Stomach (tissue), 9 donors: ENCODE measurements around the gene CDH15. TPM values are rescaled to one million over a fixed set of nuclear protein-coding genes. Genes with fewer than 3 reads are reported as not detected.

Experiments
- DNase-seq, 2 donors: peaks; one replicate each; pipeline versions ENCODE4 v3.0.0 to v3.0.0-alpha.2; 2013 to 2019
- H3K27ac ChIP-seq, 5 donors: fragments of 200-600 bp in 4 of 5; sonication (generic) in 4 of 5; one replicate each; pipeline ENCODE4 v1.5.1; 2013 to 2019; ENCODE audit warnings: mild to moderate bottlenecking in 1 of 5, moderate library complexity in 1 of 5
- H3K27me3 ChIP-seq, 3 donors: fragments of 200-600 bp; sonication (generic); one replicate each; pipeline ENCODE4 v1.5.1; 2017 to 2019; ENCODE audit warnings: mixed run types in 1 of 3
- H3K36me3 ChIP-seq, 4 donors: fragments of 200-600 bp; sonication (generic); 1 replicate in 3 of 4; 2 replicates in 1 of 4; pipeline ENCODE4 v1.5.1; 2016 to 2019
- H3K4me1 ChIP-seq, 4 donors: fragments of 200-600 bp; sonication (generic); one replicate each; pipeline ENCODE4 v1.5.1; 2016 to 2019
- H3K4me3 ChIP-seq, 4 donors: fragments of 200-600 bp; sonication (generic) in 3 of 4; one replicate each; pipeline ENCODE4 v1.5.1; 2016 to 2019; ENCODE audit warnings: mild to moderate bottlenecking in 1 of 4
- H3K9me3 ChIP-seq, 4 donors: fragments of 200-600 bp; sonication (generic); one replicate each; pipeline ENCODE4 v1.5.1; 2016 to 2019
- CTCF ChIP-seq, 7 experiments: fragments of 450-650 bp in 4 of 7; fragments of 200-600 bp in 3 of 7; sonication (generic) in 3 of 7; IDR thresholded peaks; one replicate each; pipeline ENCODE4 v1.5.1; 2016 to 2019; ENCODE audit warnings: antibody characterized with exemption in 7 of 7, control low read depth in 2 of 7, mild to moderate bottlenecking in 1 of 7
- EP300 ChIP-seq: sonication (generic); formaldehyde crosslinking; IDR thresholded peaks from one replicate; pipeline ENCODE4 v1.6.1; 2017; ENCODE audit warnings: antibody characterized with exemption
- POLR2A ChIP-seq, 4 donors: fragments of 450-650 bp; IDR thresholded peaks; one replicate each; pipeline ENCODE4 v1.6.1; 2016; ENCODE audit warnings: antibody characterized with exemption in 4 of 4, control low read depth in 2 of 4, mild to moderate bottlenecking in 1 of 4, moderate library complexity in 1 of 4
- POLR2AphosphoS5 ChIP-seq, 3 donors: sonication (generic); formaldehyde crosslinking; IDR thresholded peaks; one replicate each; pipeline ENCODE4 v1.6.1; 2016; ENCODE audit warnings: antibody characterized with exemption in 3 of 3
- WGBS, 5 donors: extraction: QIAGEN DNeasy Blood & Tissue Kit in 3 of 5; methylation state at CpG; one replicate each; pipeline versions ENCODE4 v1.1.5 to v1.1.7; 2013 to 2018; 5-methylcytosine and 5-hydroxymethylcytosine counted together
- intact Hi-C: fragments of 100-400 bp; cut with DNase I; formaldehyde crosslinking; loops from one replicate; pipeline ENCODE4 v1.15.1; 2023; ENCODE audit warnings: low total_unique reads
- polyA plus RNA-seq, 3 donors: library from polyadenylated mRNA; stranded (reverse); fragments of 200-250 nt; gene quantifications; one replicate each; pipeline ENCODE4 v1.2.3, GENCODE V29; 2013
- total RNA-seq, 5 donors: library from RNA; depleted of rRNA; stranded (reverse); fragments of >200 nt; gene quantifications; one replicate each; pipeline versions ENCODE4 v1.1.0 to v1.2.3, GENCODE V29; 2014 to 2016
- donor health status: healthy with polysubstance abuse.
- donor health status: Bipolar disorder and iron deficiency.
- donor health status: healthy.

Gene CDH15
- total and polyA plus RNA-seq, 8 donors = 0.20 to 0.31 TPM; not detected in 6

GRCh38 chr16:89157778-89158177, 13.8 kb upstream of the CDH15 start:
- H3K4me3 ChIP-seq = no peak overlapping the region
- no peaks in the 10 kb centered on the region for H3K9me3 ChIP-seq
- H3K27ac ChIP-seq = no peak overlapping the region
- 92 to 95% (median 94%) methylated on average over 12 of the region's 12 CpGs for WGBS, 5 donors
- H3K36me3 ChIP-seq = peaks cover 0 to 4% (median 2%) of the 10 kb centered on the region in 4 donors
- intact Hi-C loops = no loop called here
- H3K4me1 ChIP-seq = peaks cover 15 to 35% (median 26%) of the 10 kb centered on the region in 4 donors
- H3K27me3 ChIP-seq = peaks cover 0 to 40% (median 13%) of the 10 kb centered on the region in 3 donors
- no peak for TF ChIP-seq CTCF (IDR thresholded peaks at IDR 0.05)
- no peak for TF ChIP-seq POLR2AphosphoS5 (IDR thresholded peaks at IDR 0.05)
- TF ChIP-seq EP300 = no peak
- TF ChIP-seq POLR2A (IDR thresholded peaks at IDR 0.05) = no peak
- no peak for DNase-seq

- Histone ChIP-seq H3K4me3 (no peak overlapping the region), H3K9me3 (no peaks in the 10 kb centered on the region), H3K36me3 (no peaks in the 10 kb centered on the region), H3K27ac (no peak overlapping the region), H3K4me1 (peaks cover 13 to 30% (median 23%) of the 10 kb centered on the region in 4 donors), H3K27me3 (peaks cover 0 to 49% (median 13%) of the 10 kb centered on the region in 3 donors)
- intact Hi-C loops = no loop called here
- no peak for TF ChIP-seq POLR2AphosphoS5 (IDR thresholded peaks at IDR 0.05)
- no peak for TF ChIP-seq CTCF (IDR thresholded peaks at IDR 0.05)
- TF ChIP-seq EP300 = no peak
- TF ChIP-seq POLR2A (IDR thresholded peaks at IDR 0.05) = no peak
- 72 to 82% (median 77%) methylated on average over 30 to 48 of the region's 48 CpGs for WGBS, 5 donors
- DNase-seq = no peak
Measured at GRCh38 chr16:89159066-89159849, 12.3 kb upstream of the CDH15 start.

GRCh38 chr16:89159850-89160354, 11.6 kb upstream of the CDH15 start:
- intact Hi-C loops = no loop called here
- no peak for DNase-seq
- H3K4me1 ChIP-seq = peaks cover 7 to 24% (median 17%) of the 10 kb centered on the region in 4 donors
- no peaks in the 10 kb centered on the region for H3K36me3 ChIP-seq
- H3K4me3 ChIP-seq = no peak overlapping the region
- no peak for TF ChIP-seq EP300
- TF ChIP-seq POLR2AphosphoS5 (IDR thresholded peaks at IDR 0.05) = no peak
- TF ChIP-seq POLR2A (IDR thresholded peaks at IDR 0.05) = no peak
- TF ChIP-seq CTCF (IDR thresholded peaks at IDR 0.05) = no peak
- no peaks in the 10 kb centered on the region for H3K9me3 ChIP-seq
- H3K27me3 ChIP-seq = peaks cover 0 to 55% (median 13%) of the 10 kb centered on the region in 3 donors
- 86 to 88% (median 88%) methylated on average over 14 to 20 of the region's 20 CpGs for WGBS, 5 donors
- no peak overlapping the region for H3K27ac ChIP-seq

- intact Hi-C loops = no loop called here
- DNase-seq = no peak
- TF ChIP-seq CTCF (IDR thresholded peaks at IDR 0.05) (no peak), EP300 (no peak), POLR2AphosphoS5 (IDR thresholded peaks at IDR 0.05) (no peak), POLR2A (IDR thresholded peaks at IDR 0.05) (no peak)
- H3K27me3 ChIP-seq = peaks cover 0 to 60% (median 17%) of the 10 kb centered on the region in 3 donors
- H3K9me3 ChIP-seq = no peaks in the 10 kb centered on the region
- H3K27ac ChIP-seq = no peak overlapping the region
- no peak overlapping the region for H3K4me3 ChIP-seq
- no peaks in the 10 kb centered on the region for H3K36me3 ChIP-seq
- H3K4me1 ChIP-seq = peaks cover 0 to 11% (median 7%) of the 10 kb centered on the region in 4 donors
- WGBS, 5 donors = 84 to 90% (median 87%) methylated on average over 18 to 29 of the region's 29 CpGs
Measured at GRCh38 chr16:89160977-89161701, 10.4 kb upstream of the CDH15 start.
